Body of pancreas (tissue), 4 donors: ENCODE data around the gene MAGI1. TPM values are rescaled to one million over a fixed set of nuclear protein-coding genes. Genes with fewer than 3 reads are reported as not detected.

Source experiments
- ATAC-seq: fragments of 150-250 bp; one replicate; pipeline ENCODE4 v1.9.1; 2016
- DNase-seq, 4 donors: peaks; one replicate each; pipeline ENCODE4 v3.0.0-alpha.2; 2019
- H3K27ac ChIP-seq, 4 donors: fragments of 200-600 bp; sonication (generic); 1 replicate in 3 of 4; 2 replicates in 1 of 4; pipeline versions ENCODE4 v1.5.1 to v1.6.1; 2016 to 2019; ENCODE audit warnings: mild to moderate bottlenecking in 1 of 4, mixed read lengths in 1 of 4, moderate library complexity in 1 of 4
- H3K27me3 ChIP-seq, 2 donors: fragments of 200-600 bp; sonication (generic); one replicate each; pipeline ENCODE4 v1.6.0; 2016; ENCODE audit warnings: mild to moderate bottlenecking in 1 of 2
- H3K36me3 ChIP-seq, 2 donors: fragments of 200-600 bp; sonication (generic); replicated peaks in 1 of 2; 2 replicates each; pipeline ENCODE4 v1.5.1; 2016; ENCODE audit warnings: low read depth in 2 of 2; ENCODE audit not compliant: insufficient read depth in 1 of 2
- H3K4me1 ChIP-seq: fragments of 200-600 bp; sonication (generic); one replicate; pipeline ENCODE4 v1.6.0; 2016
- H3K4me3 ChIP-seq, 2 donors: fragments of 200-600 bp; sonication (generic); 1 replicate in 1 of 2; 2 replicates in 1 of 2; pipeline ENCODE4 v1.5.1; 2016 to 2019
- H3K9me3 ChIP-seq, 3 donors: fragments of 200-600 bp; sonication (generic); 1 replicate in 2 of 3; 2 replicates in 1 of 3; pipeline ENCODE4 v1.5.1; 2016
- POLR2A ChIP-seq, 3 donors: fragments of 450-650 bp; IDR thresholded peaks; one replicate each; pipeline ENCODE4 v1.6.1; 2016; ENCODE audit warnings: antibody characterized with exemption in 3 of 3, mild to moderate bottlenecking in 2 of 3
- WGBS, 2 donors: methylation state at CpG; one replicate each; pipeline ENCODE4 v1.1.5; 2017; 5-methylcytosine and 5-hydroxymethylcytosine counted together
- intact Hi-C: fragments of 100-400 bp; cut with DNase I; formaldehyde crosslinking; loops from one replicate; pipeline ENCODE4 v1.15.1; 2023
- total RNA-seq, 2 donors: library from RNA; depleted of rRNA; stranded (reverse); fragments of >200 nt; gene quantifications; one replicate each; pipeline ENCODE4 v1.1.0, GENCODE V29; 2016
- TF ChIP-seq, protein P1 (sequence below), 7 experiments: fragments of 450-650 bp in 4 of 7; fragments of 200-600 bp in 3 of 7; sonication (generic) in 3 of 7; IDR thresholded peaks; one replicate each; pipeline ENCODE4 v1.5.1; 2016 to 2019; ENCODE audit warnings: antibody characterized with exemption in 7 of 7

Gene MAGI1
- total RNA-seq, 2 donors from 2014 or later, result 44.2 to 63.6 TPM

DNA sequence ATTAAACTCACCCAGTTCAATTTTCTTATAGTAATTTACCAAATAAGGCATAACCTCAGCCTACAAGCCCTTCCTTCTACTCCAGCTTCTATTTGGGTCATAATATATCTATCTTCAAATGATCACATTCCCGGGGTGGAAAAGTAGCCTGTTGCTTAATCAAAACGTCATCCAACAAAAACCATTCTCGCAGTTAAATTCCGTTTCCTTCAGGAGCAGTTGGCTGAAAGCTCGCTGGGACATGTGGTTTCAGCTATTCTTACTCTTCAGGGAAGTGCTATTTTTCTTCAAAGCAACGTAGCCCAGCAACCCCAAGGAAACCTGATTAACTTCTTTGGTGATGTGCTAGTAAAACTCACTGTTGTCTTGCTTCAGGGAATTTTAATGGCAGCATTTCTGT lies 59.6 kb downstream of the MAGI1 start:
- ATAC-seq, result peak; percentile 55
- Histone ChIP-seq H3K9me3 (no peaks in the 10 kb centered on the region), H3K27me3 (no peaks in the 10 kb centered on the region), H3K36me3 (peaks cover 0 to 2% of the 10 kb centered on the region in 2 donors), H3K27ac (peak overlapping the region in 3 of 4 donors; percentile 6 to 25 (median 24)), H3K4me3 (no peak overlapping the region), H3K4me1 (peaks cover 8% of the 10 kb centered on the region)
- intact Hi-C loops, result no loop called here
- peak in 1 of 4 donors; percentile 17 for DNase-seq
- TF ChIP-seq POLR2A (IDR thresholded peaks at IDR 0.05), result no peak
- TF ChIP-seq, protein P1, sequence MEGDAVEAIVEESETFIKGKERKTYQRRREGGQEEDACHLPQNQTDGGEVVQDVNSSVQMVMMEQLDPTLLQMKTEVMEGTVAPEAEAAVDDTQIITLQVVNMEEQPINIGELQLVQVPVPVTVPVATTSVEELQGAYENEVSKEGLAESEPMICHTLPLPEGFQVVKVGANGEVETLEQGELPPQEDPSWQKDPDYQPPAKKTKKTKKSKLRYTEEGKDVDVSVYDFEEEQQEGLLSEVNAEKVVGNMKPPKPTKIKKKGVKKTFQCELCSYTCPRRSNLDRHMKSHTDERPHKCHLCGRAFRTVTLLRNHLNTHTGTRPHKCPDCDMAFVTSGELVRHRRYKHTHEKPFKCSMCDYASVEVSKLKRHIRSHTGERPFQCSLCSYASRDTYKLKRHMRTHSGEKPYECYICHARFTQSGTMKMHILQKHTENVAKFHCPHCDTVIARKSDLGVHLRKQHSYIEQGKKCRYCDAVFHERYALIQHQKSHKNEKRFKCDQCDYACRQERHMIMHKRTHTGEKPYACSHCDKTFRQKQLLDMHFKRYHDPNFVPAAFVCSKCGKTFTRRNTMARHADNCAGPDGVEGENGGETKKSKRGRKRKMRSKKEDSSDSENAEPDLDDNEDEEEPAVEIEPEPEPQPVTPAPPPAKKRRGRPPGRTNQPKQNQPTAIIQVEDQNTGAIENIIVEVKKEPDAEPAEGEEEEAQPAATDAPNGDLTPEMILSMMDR (IDR thresholded peaks at IDR 0.05), result no peak
- WGBS, 2 donors, result 44 to 53% methylated on average over 6 of the region's 6 CpGs

DNA sequence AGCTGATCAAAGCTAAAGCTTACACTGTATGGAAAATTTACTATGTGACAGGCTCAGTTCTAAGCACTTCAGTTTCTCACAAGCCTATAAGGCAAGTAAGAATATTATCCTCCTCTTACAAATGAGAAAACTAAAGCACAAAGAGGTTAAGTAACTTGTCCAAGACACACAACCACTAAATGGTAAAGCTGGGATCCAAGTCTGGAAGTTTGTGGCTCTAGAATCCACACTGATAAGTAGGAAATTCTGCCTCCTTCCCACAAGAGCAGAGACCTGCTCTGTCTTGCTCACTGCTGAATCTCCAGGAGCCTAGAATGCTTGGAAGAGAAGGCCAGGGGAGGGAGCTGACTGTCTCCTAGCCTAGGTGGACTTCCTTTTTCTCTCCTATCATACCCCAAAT lies 60.6 kb downstream of the MAGI1 start:
- no peak overlapping the region for H3K27ac ChIP-seq
- no peaks in the 10 kb centered on the region for H3K27me3 ChIP-seq
- DNase-seq, result no peak
- H3K4me1 ChIP-seq, result peaks cover 8% of the 10 kb centered on the region
- H3K9me3 ChIP-seq, result no peaks in the 10 kb centered on the region
- no peak for ATAC-seq
- H3K4me3 ChIP-seq, result no peak overlapping the region
- TF ChIP-seq POLR2A (IDR thresholded peaks at IDR 0.05), result no peak
- TF ChIP-seq, protein P1 (IDR thresholded peaks at IDR 0.05), result no peak
- H3K36me3 ChIP-seq, result peaks cover 0 to 2% of the 10 kb centered on the region in 2 donors
- intact Hi-C loops, result no loop called here

DNA sequence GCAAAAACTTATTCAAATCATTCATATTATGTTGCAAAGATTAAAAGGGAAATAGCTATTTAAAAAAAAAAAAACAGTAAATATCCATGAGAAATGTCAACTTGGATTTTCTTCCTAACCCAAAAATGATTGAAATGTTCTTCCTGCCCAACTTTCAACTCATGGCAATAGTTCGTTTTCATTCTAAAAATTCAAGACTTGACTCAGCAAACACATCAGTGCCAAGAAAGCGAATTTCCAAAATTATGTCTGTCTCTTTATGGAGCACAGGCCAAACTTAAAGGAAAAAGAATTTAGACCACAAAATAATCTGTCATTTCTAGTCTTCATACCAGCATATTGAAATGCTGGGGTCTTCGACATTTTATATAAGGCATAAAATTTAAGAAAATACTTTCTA lies 63.7 kb downstream of the MAGI1 start:
- ATAC-seq (no peak), DNase-seq (no peak)
- no peaks in the 10 kb centered on the region for H3K9me3 ChIP-seq
- WGBS, 2 donors, result 82 to 89% methylated on average over 3 of the region's 3 CpGs
- TF ChIP-seq POLR2A (IDR thresholded peaks at IDR 0.05), result no peak
- TF ChIP-seq, protein P1 (IDR thresholded peaks at IDR 0.05), result no peak
- H3K27ac ChIP-seq, result no peak overlapping the region
- H3K36me3 ChIP-seq, result peaks cover 0 to 2% of the 10 kb centered on the region in 2 donors
- no peak overlapping the region for H3K4me3 ChIP-seq
- H3K27me3 ChIP-seq, result no peaks in the 10 kb centered on the region
- peaks cover 8% of the 10 kb centered on the region for H3K4me1 ChIP-seq
- intact Hi-C loops, result no loop called here

DNA sequence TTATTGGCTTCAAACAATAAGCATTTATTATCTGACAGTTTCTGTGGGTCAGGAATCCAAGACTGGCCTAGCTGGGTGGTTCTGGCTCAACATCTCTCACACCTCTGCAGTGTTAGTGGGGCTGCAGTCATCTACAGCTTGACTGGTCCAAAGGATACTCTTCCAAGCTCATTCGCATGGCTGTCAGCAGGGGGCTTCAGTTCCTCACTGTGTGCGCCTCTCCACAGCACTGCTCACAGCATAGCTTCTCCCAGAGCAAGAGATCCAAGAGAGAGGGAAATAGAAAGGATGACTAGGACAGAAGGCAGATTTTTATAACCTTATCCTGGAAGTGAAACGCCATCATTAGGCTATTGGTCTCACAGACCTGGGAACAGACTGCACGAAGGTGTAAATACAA lies 64.2 kb downstream of the MAGI1 start:
- Histone ChIP-seq H3K27ac (peak overlapping the region in 1 of 4 donors; percentile 29), H3K27me3 (no peaks in the 10 kb centered on the region), H3K4me1 (peaks cover 6% of the 10 kb centered on the region), H3K4me3 (no peak overlapping the region), H3K36me3 (peaks cover 0 to 2% of the 10 kb centered on the region in 2 donors), H3K9me3 (no peaks in the 10 kb centered on the region)
- intact Hi-C loops, result no loop called here
- ATAC-seq (no peak), DNase-seq (no peak)
- no peak for TF ChIP-seq POLR2A (IDR thresholded peaks at IDR 0.05)
- TF ChIP-seq, protein P1 (IDR thresholded peaks at IDR 0.05), result no peak
- WGBS, 2 donors, result 94 to 99% methylated on average over 4 of the region's 4 CpGs

DNA sequence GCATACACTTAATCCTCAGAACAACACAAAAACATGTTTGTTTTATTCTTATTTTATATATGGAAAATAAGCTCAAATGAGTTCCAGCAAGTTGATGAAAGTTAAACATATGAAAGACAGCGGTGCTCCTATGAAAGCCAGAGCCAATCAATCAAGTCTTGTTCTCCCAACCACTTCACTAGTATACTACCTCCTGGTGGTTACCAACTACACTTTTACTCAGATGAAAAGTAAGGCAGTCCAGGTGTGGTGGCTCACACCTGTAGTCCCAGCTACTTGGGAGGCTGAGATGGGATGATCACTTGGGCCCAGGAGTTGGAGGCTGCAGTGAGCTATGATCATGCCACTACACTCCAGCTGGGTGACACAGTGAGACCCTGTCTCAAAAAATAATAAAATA lies 66.0 kb downstream of the MAGI1 start:
- 79 to 82% methylated on average over 1 of the region's 1 CpG for WGBS, 2 donors
- Histone ChIP-seq H3K27ac (no peak overlapping the region), H3K4me3 (no peak overlapping the region), H3K4me1 (peaks cover 8% of the 10 kb centered on the region), H3K36me3 (peaks cover 0 to 2% of the 10 kb centered on the region in 2 donors), H3K9me3 (no peaks in the 10 kb centered on the region), H3K27me3 (no peaks in the 10 kb centered on the region)
- intact Hi-C loops, result no loop called here
- DNase-seq (no peak), ATAC-seq (no peak)
- TF ChIP-seq POLR2A (IDR thresholded peaks at IDR 0.05), result no peak
- TF ChIP-seq, protein P1 (IDR thresholded peaks at IDR 0.05), result no peak
